Panc1 (cell line): ENCODE measurements around the gene FTO.

Experiments used
- POLR2AphosphoS5 ChIP-seq: IDR thresholded peaks from 2 replicates; pipeline ENCODE4 v1.6.1; 2012; ENCODE audit warnings: mild to moderate bottlenecking, low read depth, low read length, moderate library complexity
- TCF7L2 ChIP-seq: IDR thresholded peaks from 2 replicates; pipeline ENCODE4 v1.6.1; 2011; ENCODE audit warnings: mild to moderate bottlenecking, low read depth, low read length, inconsistent platforms
- TF ChIP-seq, protein P1 (sequence below): fragments of 450-650 bp; IDR thresholded peaks from 2 replicates; pipeline ENCODE4 v1.5.1; 2017; ENCODE audit warnings: mild to moderate bottlenecking
- TF ChIP-seq, protein P2 (sequence below), 2 experiments: IDR thresholded peaks; 2 replicates each; pipeline ENCODE4 v1.6.1; 2011 to 2012; ENCODE audit warnings: low read depth in 2 of 2, control low read depth in 1 of 2, low read length in 1 of 2, mild to moderate bottlenecking in 1 of 2, moderate library complexity in 1 of 2; ENCODE audit not compliant: insufficient read depth in 1 of 2

DNA sequence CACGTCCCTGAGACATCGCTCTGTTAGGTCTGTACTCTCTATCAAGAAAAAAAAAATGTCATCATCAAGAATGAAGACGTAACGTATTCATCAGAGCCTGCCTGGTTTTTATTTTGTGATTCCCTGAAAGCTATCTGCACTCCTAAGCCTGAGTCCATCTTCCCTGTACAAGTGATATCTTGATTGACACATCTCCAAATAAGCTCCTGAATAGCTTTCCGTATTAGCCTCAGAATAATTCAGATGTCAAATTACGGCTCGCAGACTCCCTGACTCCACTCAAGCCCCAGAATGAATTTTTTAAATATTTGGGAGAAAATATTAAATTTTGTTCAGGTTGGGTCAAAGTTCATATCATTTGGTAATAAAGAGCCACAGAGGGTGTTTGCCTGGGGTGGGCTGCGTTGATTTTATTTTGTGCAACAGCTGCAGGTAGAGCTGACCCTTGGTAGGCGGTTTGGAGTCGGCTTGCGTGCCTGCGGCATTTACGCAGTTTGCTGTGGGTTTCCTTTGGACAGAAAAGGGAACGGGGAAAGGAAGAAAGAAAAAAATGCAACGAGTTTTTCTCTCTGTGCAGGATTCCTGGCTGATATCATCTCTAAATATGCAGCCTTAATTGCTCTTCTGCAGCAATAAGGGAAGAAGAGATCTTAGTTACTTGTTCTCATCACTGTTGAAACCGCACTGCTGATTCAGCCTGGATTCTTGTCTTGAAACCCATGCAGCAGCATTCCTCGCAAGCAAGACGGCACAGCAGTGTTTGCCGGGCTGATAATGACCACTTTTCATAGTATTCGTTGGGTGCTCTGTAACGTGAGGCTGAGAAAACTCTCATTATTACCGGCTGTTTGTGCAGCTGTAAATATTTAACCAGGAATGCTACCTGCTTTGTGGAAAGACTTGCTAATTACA, 467.9 kb downstream of the FTO start:
- TF ChIP-seq, protein P1, sequence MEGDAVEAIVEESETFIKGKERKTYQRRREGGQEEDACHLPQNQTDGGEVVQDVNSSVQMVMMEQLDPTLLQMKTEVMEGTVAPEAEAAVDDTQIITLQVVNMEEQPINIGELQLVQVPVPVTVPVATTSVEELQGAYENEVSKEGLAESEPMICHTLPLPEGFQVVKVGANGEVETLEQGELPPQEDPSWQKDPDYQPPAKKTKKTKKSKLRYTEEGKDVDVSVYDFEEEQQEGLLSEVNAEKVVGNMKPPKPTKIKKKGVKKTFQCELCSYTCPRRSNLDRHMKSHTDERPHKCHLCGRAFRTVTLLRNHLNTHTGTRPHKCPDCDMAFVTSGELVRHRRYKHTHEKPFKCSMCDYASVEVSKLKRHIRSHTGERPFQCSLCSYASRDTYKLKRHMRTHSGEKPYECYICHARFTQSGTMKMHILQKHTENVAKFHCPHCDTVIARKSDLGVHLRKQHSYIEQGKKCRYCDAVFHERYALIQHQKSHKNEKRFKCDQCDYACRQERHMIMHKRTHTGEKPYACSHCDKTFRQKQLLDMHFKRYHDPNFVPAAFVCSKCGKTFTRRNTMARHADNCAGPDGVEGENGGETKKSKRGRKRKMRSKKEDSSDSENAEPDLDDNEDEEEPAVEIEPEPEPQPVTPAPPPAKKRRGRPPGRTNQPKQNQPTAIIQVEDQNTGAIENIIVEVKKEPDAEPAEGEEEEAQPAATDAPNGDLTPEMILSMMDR, result no peak
- TF ChIP-seq POLR2AphosphoS5, result no peak
- TF ChIP-seq, protein P2, sequence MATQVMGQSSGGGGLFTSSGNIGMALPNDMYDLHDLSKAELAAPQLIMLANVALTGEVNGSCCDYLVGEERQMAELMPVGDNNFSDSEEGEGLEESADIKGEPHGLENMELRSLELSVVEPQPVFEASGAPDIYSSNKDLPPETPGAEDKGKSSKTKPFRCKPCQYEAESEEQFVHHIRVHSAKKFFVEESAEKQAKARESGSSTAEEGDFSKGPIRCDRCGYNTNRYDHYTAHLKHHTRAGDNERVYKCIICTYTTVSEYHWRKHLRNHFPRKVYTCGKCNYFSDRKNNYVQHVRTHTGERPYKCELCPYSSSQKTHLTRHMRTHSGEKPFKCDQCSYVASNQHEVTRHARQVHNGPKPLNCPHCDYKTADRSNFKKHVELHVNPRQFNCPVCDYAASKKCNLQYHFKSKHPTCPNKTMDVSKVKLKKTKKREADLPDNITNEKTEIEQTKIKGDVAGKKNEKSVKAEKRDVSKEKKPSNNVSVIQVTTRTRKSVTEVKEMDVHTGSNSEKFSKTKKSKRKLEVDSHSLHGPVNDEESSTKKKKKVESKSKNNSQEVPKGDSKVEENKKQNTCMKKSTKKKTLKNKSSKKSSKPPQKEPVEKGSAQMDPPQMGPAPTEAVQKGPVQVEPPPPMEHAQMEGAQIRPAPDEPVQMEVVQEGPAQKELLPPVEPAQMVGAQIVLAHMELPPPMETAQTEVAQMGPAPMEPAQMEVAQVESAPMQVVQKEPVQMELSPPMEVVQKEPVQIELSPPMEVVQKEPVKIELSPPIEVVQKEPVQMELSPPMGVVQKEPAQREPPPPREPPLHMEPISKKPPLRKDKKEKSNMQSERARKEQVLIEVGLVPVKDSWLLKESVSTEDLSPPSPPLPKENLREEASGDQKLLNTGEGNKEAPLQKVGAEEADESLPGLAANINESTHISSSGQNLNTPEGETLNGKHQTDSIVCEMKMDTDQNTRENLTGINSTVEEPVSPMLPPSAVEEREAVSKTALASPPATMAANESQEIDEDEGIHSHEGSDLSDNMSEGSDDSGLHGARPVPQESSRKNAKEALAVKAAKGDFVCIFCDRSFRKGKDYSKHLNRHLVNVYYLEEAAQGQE (IDR thresholded peaks at IDR 0.05; ENCODE audit: insufficient read depth in 1 of 2, low read depth in 2 of 2, low read length in 1 of 2), result no peak
- no peak for TF ChIP-seq TCF7L2
